ENCODE results near the gene ATP6V1C2. TPM values are rescaled to one million over a fixed set of nuclear protein-coding genes. Genes with fewer than 3 reads are reported as not detected.

The ATP6V1C2 gene
- total RNA-seq, 5 donors from 2014 or later (not counting 1 experiment from before 2014, with no cell fraction given): 0.36 TPM; not detected in 4

GRCh38 chr2:10826026-10826425, 104.6 kb downstream of the ATP6V1C2 start:
- no peak overlapping the region for H3K27ac ChIP-seq (ENCODE audit: low read length)

GRCh38 chr2:10826625-10827024, 105.2 kb downstream of the ATP6V1C2 start:
- Mint-ChIP-seq H3K4me3 (no peak overlapping the region), H3K36me3 (no peaks in the 10 kb centered on the region), H3K27me3 (peaks cover 18 to 27% of the 10 kb centered on the region in 2 donors), H3K9me3 (no peaks in the 10 kb centered on the region), H3K27ac (no peak overlapping the region), H3K4me1 (no peaks in the 10 kb centered on the region)
- Histone ChIP-seq H3K4me1 (ENCODE audit: control insufficient read depth in 1 of 2, extremely low read depth in 1 of 2, insufficient read depth in 2 of 2, low read length in 2 of 2) (no peaks in the 10 kb centered on the region), H3K9me3 (no peaks in the 10 kb centered on the region), H3K27ac (ENCODE audit: low read length) (no peak overlapping the region), H3K36me3 (ENCODE audit: control insufficient read depth in 2 of 2, extremely low read depth in 1 of 2, insufficient read depth in 1 of 2, low read length in 1 of 2) (no peaks in the 10 kb centered on the region), H3K27me3 (replicated peaks in 1 of 2; ENCODE audit: control insufficient read depth in 2 of 2, extremely low read depth in 1 of 2, insufficient read depth in 2 of 2, low read length in 1 of 2) (peaks cover 0 to 39% of the 10 kb centered on the region in 2 experiments), H3K4me3 (ENCODE audit: control insufficient read depth in 1 of 2, extremely low read depth in 1 of 2, low read length in 1 of 2) (no peak overlapping the region)
- POLR2A ChIA-PET: no interaction called here
- ATAC-seq (replicated peaks in 1 of 4) (no peak), DNase-seq (no peak)
- 61% methylated on average over 3 of the region's 8 CpGs for WGBS (ENCODE audit: insufficient coverage)
- CTCF ChIA-PET: no interaction called here

More at GRCh38 chr2:10826026-10826425, 104.6 kb downstream of the ATP6V1C2 start:
- Mint-ChIP-seq H3K9me3 (no peaks in the 10 kb centered on the region), H3K4me1 (no peaks in the 10 kb centered on the region), H3K36me3 (no peaks in the 10 kb centered on the region), H3K27ac (no peak overlapping the region), H3K4me3 (no peak overlapping the region), H3K27me3 (peaks cover 18 to 24% of the 10 kb centered on the region in 2 donors)
- ATAC-seq (replicated peaks in 1 of 4) (no peak), DNase-seq (no peak)
- ChIA-PET POLR2A (no interaction called here), CTCF (no interaction called here)
- H3K36me3 ChIP-seq (ENCODE audit: control insufficient read depth in 2 of 2, extremely low read depth in 1 of 2, insufficient read depth in 1 of 2, low read length in 1 of 2): no peaks in the 10 kb centered on the region
- H3K4me1 ChIP-seq (ENCODE audit: control insufficient read depth in 1 of 2, extremely low read depth in 1 of 2, insufficient read depth in 2 of 2, low read length in 2 of 2): no peaks in the 10 kb centered on the region
- no peaks in the 10 kb centered on the region for H3K9me3 ChIP-seq
- H3K27me3 ChIP-seq (replicated peaks in 1 of 2; ENCODE audit: control insufficient read depth in 2 of 2, extremely low read depth in 1 of 2, insufficient read depth in 2 of 2, low read length in 1 of 2): peaks cover 0 to 39% of the 10 kb centered on the region in 2 experiments
- H3K4me3 ChIP-seq (ENCODE audit: control insufficient read depth in 1 of 2, extremely low read depth in 1 of 2, low read length in 1 of 2): no peak overlapping the region
- WGBS (ENCODE audit: insufficient coverage): 60% methylated on average over 2 of the region's 8 CpGs

GRCh38 chr2:10828346-10828745, 106.9 kb downstream of the ATP6V1C2 start:
- no peaks in the 10 kb centered on the region for H3K9me3 ChIP-seq
- H3K4me3 Mint-ChIP-seq: no peak overlapping the region
- H3K27ac ChIP-seq (ENCODE audit: low read length): no peak overlapping the region
- H3K36me3 ChIP-seq (ENCODE audit: control insufficient read depth in 2 of 2, extremely low read depth in 1 of 2, insufficient read depth in 1 of 2, low read length in 1 of 2): no peaks in the 10 kb centered on the region
- ChIA-PET CTCF (no interaction called here), POLR2A (no interaction called here)
- 73% methylated on average over 11 of the region's 11 CpGs for WGBS (ENCODE audit: insufficient coverage)
- ATAC-seq (replicated peaks in 1 of 4) (no peak), DNase-seq (no peak)
- H3K27me3 ChIP-seq (replicated peaks in 1 of 2; ENCODE audit: control insufficient read depth in 2 of 2, extremely low read depth in 1 of 2, insufficient read depth in 2 of 2, low read length in 1 of 2): peaks cover 0 to 54% of the 10 kb centered on the region in 2 experiments
- H3K4me1 ChIP-seq (ENCODE audit: control insufficient read depth in 1 of 2, extremely low read depth in 1 of 2, insufficient read depth in 2 of 2, low read length in 2 of 2): peaks cover 0 to 11% of the 10 kb centered on the region in 2 experiments
- peaks cover 5 to 7% (median 6%) of the 10 kb centered on the region in 3 donors for H3K4me1 Mint-ChIP-seq
- peaks cover 18 to 34% of the 10 kb centered on the region in 2 donors for H3K27me3 Mint-ChIP-seq
- no peak overlapping the region for H3K27ac Mint-ChIP-seq
- no peaks in the 10 kb centered on the region for H3K9me3 Mint-ChIP-seq
- no peaks in the 10 kb centered on the region for H3K36me3 Mint-ChIP-seq
- H3K4me3 ChIP-seq (ENCODE audit: control insufficient read depth in 1 of 2, extremely low read depth in 1 of 2, low read length in 1 of 2): no peak overlapping the region

GRCh38 chr2:10829299-10829698, 107.9 kb downstream of the ATP6V1C2 start:
- DNase-seq (no peak), ATAC-seq (replicated peaks in 1 of 4) (no peak)
- no peak overlapping the region for H3K4me3 Mint-ChIP-seq
- 100% methylated on average over 2 of the region's 3 CpGs for WGBS (ENCODE audit: insufficient coverage)
- Histone ChIP-seq H3K9me3 (no peaks in the 10 kb centered on the region), H3K4me3 (ENCODE audit: control insufficient read depth in 1 of 2, extremely low read depth in 1 of 2, low read length in 1 of 2) (no peak overlapping the region), H3K4me1 (ENCODE audit: control insufficient read depth in 1 of 2, extremely low read depth in 1 of 2, insufficient read depth in 2 of 2, low read length in 2 of 2) (peaks cover 0 to 11% of the 10 kb centered on the region in 2 experiments), H3K36me3 (ENCODE audit: control insufficient read depth in 2 of 2, extremely low read depth in 1 of 2, insufficient read depth in 1 of 2, low read length in 1 of 2) (no peaks in the 10 kb centered on the region), H3K27me3 (replicated peaks in 1 of 2; ENCODE audit: control insufficient read depth in 2 of 2, extremely low read depth in 1 of 2, insufficient read depth in 2 of 2, low read length in 1 of 2) (peaks cover 0 to 53% of the 10 kb centered on the region in 2 experiments), H3K27ac (ENCODE audit: low read length) (no peak overlapping the region)
- ChIA-PET POLR2A (no interaction called here), CTCF (interaction anchor here in 1 of 2 donors (7.1 kb wide), 1 partner anchor 302 kb away, joined by 60 read pairs; a partner anchor contains a TSS)
- H3K27ac Mint-ChIP-seq: no peak overlapping the region
- peaks cover 5 to 7% (median 6%) of the 10 kb centered on the region in 3 donors for H3K4me1 Mint-ChIP-seq
- H3K36me3 Mint-ChIP-seq: no peaks in the 10 kb centered on the region
- no peaks in the 10 kb centered on the region for H3K9me3 Mint-ChIP-seq
- H3K27me3 Mint-ChIP-seq: peaks cover 15 to 30% of the 10 kb centered on the region in 2 donors

GRCh38 chr2:10830203-10830602, 108.8 kb downstream of the ATP6V1C2 start:
- DNase-seq: no peak
- H3K4me1 Mint-ChIP-seq: peaks cover 5 to 8% (median 7%) of the 10 kb centered on the region in 3 donors

GRCh38 chr2:10830641-10831399, 109.4 kb downstream of the ATP6V1C2 start:
- H3K4me3 Mint-ChIP-seq: no peak overlapping the region
- H3K9me3 Mint-ChIP-seq: no peaks in the 10 kb centered on the region
- Histone ChIP-seq H3K4me1 (ENCODE audit: control insufficient read depth in 1 of 2, extremely low read depth in 1 of 2, insufficient read depth in 2 of 2, low read length in 2 of 2) (peaks cover 0 to 18% of the 10 kb centered on the region in 2 experiments), H3K27me3 (replicated peaks in 1 of 2; ENCODE audit: control insufficient read depth in 2 of 2, extremely low read depth in 1 of 2, insufficient read depth in 2 of 2, low read length in 1 of 2) (peaks cover 0 to 58% of the 10 kb centered on the region in 2 experiments), H3K4me3 (ENCODE audit: control insufficient read depth in 1 of 2, extremely low read depth in 1 of 2, low read length in 1 of 2) (no peak overlapping the region), H3K9me3 (no peaks in the 10 kb centered on the region), H3K36me3 (ENCODE audit: control insufficient read depth in 2 of 2, extremely low read depth in 1 of 2, insufficient read depth in 1 of 2, low read length in 1 of 2) (no peaks in the 10 kb centered on the region), H3K27ac (ENCODE audit: low read length) (no peak overlapping the region)
- H3K36me3 Mint-ChIP-seq: no peaks in the 10 kb centered on the region
- ATAC-seq (replicated peaks in 1 of 4): no peak
- peaks cover 5 to 10% (median 8%) of the 10 kb centered on the region in 3 donors for H3K4me1 Mint-ChIP-seq
- peaks cover 7 to 25% of the 10 kb centered on the region in 2 donors for H3K27me3 Mint-ChIP-seq
- 74% methylated on average over 27 of the region's 30 CpGs for WGBS (ENCODE audit: insufficient coverage)
- no peak overlapping the region for H3K27ac Mint-ChIP-seq
- no peak for DNase-seq
- CTCF ChIA-PET: interaction anchor here (0.5 to 7.1 kb wide), 8 partner anchors 10 to 862 kb away, joined by 3 to 60 read pairs (median 4); partner anchors contain the start of gene PDIA6 (in 1 of the 2)
- POLR2A ChIA-PET: interaction anchor here in 1 of 2 donors (0.6 kb wide), 1 partner anchor 14 kb away, joined by 3 read pairs; no protein-coding TSS in a partner anchor

More at GRCh38 chr2:10830203-10830602, 108.8 kb downstream of the ATP6V1C2 start:
- no peak overlapping the region for H3K27ac Mint-ChIP-seq
- ATAC-seq (replicated peaks in 1 of 4): no peak
- ChIA-PET POLR2A (interaction anchor here in 1 of 2 donors (0.6 kb wide), 1 partner anchor 14 kb away, joined by 3 read pairs; no protein-coding TSS in a partner anchor), CTCF (interaction anchor here (1.0 to 7.1 kb wide), 3 partner anchors 10 to 303 kb away, joined by 3 to 60 read pairs (median 4); a partner anchor contains a TSS)
- H3K9me3 ChIP-seq: no peaks in the 10 kb centered on the region
- no peak overlapping the region for H3K4me3 ChIP-seq (ENCODE audit: control insufficient read depth in 1 of 2, extremely low read depth in 1 of 2, low read length in 1 of 2)
- no peak overlapping the region for H3K4me3 Mint-ChIP-seq
- H3K27ac ChIP-seq (ENCODE audit: low read length): no peak overlapping the region
- H3K27me3 Mint-ChIP-seq: peaks cover 12 to 28% of the 10 kb centered on the region in 2 donors
- H3K36me3 ChIP-seq (ENCODE audit: control insufficient read depth in 2 of 2, extremely low read depth in 1 of 2, insufficient read depth in 1 of 2, low read length in 1 of 2): no peaks in the 10 kb centered on the region
- H3K9me3 Mint-ChIP-seq: no peaks in the 10 kb centered on the region
- peaks cover 0 to 54% of the 10 kb centered on the region in 2 experiments for H3K27me3 ChIP-seq (replicated peaks in 1 of 2; ENCODE audit: control insufficient read depth in 2 of 2, extremely low read depth in 1 of 2, insufficient read depth in 2 of 2, low read length in 1 of 2)
- peaks cover 0 to 14% of the 10 kb centered on the region in 2 experiments for H3K4me1 ChIP-seq (ENCODE audit: control insufficient read depth in 1 of 2, extremely low read depth in 1 of 2, insufficient read depth in 2 of 2, low read length in 2 of 2)
- 81% methylated on average over 4 of the region's 8 CpGs for WGBS (ENCODE audit: insufficient coverage)
- no peaks in the 10 kb centered on the region for H3K36me3 Mint-ChIP-seq

Data from T-cell (primary cell).